NCI-H510A (cell line): ENCODE results near the gene ALOX5AP.
"Not testable (repeated sequence)": the region's sequence is repeated elsewhere in the genome, so short reads cannot be mapped to it uniquely, and the experiment has no call there.

ENCODE experiments used
- DNase-seq: peaks from one replicate; lab custom pipeline; 2025; lab: John Stamatoyannopoulos, UW

Gene ALOX5AP

DNA sequence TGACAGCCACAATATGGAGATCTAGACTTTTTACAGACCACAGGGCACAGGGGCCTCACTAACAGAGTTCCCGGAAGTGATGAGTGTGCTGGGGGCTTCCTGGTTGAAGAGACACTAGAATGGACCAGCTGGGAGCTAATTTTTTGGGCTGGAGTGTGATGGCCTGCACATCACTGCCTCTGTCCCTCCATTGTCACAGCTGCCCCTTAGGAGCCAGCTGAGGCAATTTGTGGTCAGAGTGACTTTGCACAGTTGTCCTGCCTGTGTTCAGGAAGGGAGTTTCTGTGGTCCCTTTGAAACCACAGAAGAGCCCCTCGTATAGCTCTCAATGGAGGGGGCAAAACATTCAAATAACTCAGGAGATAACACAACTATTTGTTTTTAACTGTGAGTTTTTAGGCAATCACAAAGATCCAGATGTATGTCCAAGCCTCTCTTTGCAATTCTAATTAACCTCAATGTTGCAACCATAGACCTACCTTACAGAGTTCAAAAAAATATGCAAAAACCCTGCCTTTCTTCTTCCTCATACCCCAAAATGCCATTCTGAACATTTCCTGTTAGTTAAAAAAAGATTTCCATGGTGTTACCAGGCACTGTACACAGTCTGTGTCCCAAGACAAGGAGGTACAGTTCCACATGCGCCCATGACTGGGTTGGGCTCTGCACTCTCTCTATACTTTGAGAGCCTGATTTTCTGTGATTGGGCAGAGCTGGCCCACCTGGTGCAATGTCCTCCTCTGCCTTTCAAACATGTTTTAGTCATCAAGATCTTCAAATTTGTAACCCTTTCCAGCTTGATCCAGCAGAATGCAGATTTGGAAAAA, 2.4 kb downstream of the ALOX5AP start:
- no peak for DNase-seq

GRCh38 chr13:30738526-30739236, 3.3 kb downstream of the ALOX5AP start:
- DNase-seq, result no peak

GRCh38 chr13:30739237-30739528, 3.8 kb downstream of the ALOX5AP start:
- no peak for DNase-seq

DNA sequence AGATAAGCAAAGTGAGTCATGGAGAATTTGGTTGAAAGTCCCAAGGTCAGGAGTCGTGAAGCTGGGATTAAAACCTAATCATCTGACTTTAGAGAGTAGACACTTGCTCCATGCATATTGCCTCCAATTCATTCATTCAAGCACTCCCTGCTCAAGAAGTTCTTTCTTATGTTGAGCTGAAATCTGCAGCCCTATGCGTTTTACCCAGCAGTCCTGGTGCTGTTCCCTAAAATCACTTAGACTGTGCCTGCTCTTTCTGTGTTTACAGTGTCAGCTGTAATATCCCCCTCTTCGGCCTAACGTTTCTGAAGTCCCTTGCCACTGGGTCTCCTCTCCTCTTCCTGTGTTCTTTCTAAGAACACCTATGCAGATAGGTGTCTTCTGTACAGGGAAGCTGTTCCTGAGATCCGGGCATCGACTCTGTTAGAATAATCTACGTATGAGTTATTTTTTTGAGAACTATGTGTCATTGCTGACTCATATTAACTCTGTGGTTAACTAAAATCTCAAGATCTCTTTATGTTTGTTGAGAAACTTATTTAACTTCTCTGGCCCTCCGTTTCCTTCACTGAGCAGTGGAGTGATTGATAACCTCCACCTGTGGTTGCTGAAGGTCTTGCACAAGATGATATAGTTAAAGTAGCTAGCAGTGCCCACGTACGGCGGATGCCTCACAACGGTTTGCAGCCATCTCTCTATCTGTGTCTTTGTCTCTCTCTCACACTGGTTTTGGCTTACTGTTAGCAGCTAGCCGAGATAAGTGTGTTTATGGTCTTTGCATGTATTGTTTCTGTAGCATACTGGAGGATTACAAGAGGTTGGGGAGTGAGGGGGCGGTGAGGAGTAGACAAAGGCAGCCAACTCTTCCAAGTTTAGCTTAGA, 4.7 kb downstream of the ALOX5AP start:
- DNase-seq, result no peak

GRCh38 chr13:30742901-30743300, 7.6 kb downstream of the ALOX5AP start:
- no peak for DNase-seq

- DNase-seq, result no peak
Measured at GRCh38 chr13:30743319-30744055, 8.1 kb downstream of the ALOX5AP start.

- no peak for DNase-seq
Measured at GRCh38 chr13:30744056-30744680, 8.8 kb downstream of the ALOX5AP start.

GRCh38 chr13:30744681-30745077, 9.3 kb downstream of the ALOX5AP start:
- no peak for DNase-seq

- DNase-seq, result no peak
Measured at GRCh38 chr13:30745906-30746686, 10.8 kb downstream of the ALOX5AP start.

- no peak for DNase-seq
Measured at GRCh38 chr13:30746791-30747190, 11.4 kb downstream of the ALOX5AP start.

- not testable (repeated sequence) for DNase-seq
Measured at GRCh38 chr13:30747845-30748244, 12.5 kb downstream of the ALOX5AP start.

DNA sequence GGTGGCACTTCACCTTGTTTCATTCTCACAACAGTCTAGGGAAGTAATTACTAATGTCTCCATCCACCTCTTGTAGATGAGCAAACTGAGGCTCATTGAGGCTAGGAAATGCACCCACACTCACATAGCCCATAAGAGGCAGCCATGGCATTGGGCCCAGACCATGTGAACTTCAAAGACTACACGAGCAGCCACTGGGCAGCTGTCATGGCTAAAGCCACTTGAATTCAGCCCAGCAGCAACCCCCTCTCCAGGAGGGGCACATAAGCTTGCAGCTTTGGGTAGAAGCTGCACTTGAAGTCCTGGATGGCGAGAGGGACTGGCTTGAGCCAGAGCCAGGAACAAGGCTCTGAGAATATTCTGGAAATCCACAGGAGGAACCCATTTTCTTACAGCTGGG, 13.4 kb downstream of the ALOX5AP start:
- DNase-seq, result no peak

DNA sequence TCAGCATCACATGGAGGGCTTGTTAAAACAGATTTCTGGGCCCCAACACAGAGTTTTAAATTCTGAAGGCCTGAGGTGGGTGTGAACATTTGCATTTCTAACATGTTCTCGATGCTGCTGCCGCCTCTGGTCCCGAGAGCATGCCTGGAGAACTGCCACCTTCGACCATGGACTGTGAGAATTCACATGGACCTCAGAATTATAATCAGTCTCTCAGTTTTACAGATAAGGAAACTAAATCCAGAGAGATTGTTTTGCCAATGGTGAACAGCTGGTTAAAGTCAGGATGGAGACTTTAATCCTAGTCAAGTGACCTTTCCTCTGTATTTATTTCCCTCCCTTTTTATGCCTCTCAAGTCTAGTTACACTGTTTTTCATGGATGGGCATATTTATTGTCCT, 14.7 kb downstream of the ALOX5AP start:
- DNase-seq, result no peak

- no peak for DNase-seq
Measured at GRCh38 chr13:30751183-30751933, 16.0 kb downstream of the ALOX5AP start.

DNA sequence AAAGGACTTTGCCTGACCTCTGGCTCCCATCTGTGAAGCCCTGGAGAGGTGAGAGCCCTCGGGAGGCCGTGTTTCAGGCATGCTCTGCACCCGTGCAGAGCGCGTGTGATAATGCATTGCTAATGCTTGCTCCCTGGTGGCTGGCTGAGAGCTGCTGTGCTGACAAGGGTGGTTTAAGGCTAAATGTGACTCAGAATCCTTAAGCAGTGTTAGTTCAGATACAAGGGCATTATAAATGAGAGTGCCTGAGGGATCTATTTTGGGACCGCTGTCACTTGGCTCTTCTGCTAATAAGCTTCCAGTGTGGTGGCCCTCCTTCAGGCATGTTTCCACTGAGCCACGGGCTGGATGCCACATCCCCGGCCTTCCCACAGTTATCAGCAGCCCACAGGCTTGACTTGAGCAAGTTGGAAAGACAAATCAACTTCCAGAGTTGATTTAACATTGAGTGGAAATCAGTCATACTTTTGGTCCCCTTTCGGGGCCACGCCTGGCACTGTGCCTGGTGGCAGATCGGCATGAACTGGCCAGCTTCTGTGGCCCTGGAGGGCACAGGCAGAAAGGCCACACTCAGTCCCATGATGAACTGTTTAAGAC, 17.0 kb downstream of the ALOX5AP start:
- DNase-seq, result no peak

DNA sequence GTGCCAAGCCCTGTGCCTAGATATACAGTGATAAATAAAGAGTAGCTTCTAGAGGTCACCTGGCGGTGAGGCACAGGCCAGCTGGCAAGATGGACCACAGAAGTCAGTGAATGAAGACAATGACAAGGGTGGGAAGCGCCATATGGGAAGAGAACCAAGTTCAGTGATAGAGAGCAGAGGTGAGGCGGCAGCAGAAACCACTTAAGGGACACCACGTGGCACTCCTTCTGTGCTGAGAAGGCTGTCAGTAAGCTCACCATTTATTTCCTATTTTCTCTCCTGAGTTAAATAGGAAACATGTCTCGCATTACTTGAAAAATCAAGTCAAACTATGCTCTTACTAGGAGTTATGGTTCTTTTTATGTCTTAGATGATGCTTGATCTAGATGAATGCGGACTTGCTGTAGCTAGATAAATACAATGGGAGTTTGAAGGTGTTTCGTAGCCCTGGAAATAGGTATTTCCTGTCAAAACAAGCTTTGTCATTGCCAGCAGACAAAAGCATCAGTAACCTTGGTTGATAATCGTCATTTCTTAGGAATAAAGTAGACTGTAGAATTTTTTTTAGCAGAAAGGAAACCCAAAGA, 17.8 kb downstream of the ALOX5AP start:
- DNase-seq, result no peak

GRCh38 chr13:30755678-30756077, 20.3 kb downstream of the ALOX5AP start:
- no peak for DNase-seq

- DNase-seq, result no peak
Measured at GRCh38 chr13:30757026-30757742, 21.8 kb downstream of the ALOX5AP start.
